GM06990 (cell line): ENCODE measurements around the gene SMYD1.

Source experiments
- DNase-seq: peaks from one replicate; pipeline ENCODE4 v3.0.0-alpha.2; 2011; ENCODE audit not compliant: insufficient read length; ENCODE audit errors: extremely low read depth
- H3K27me3 ChIP-seq: replicated peaks from 2 replicates; pipeline ENCODE4 v1.6.0; 2011; ENCODE audit warnings: low read length; ENCODE audit not compliant: control insufficient read depth, insufficient read depth
- H3K36me3 ChIP-seq: 2 replicates; pipeline ENCODE4 v1.5.1; 2011; ENCODE audit warnings: low read length; ENCODE audit not compliant: control insufficient read depth, insufficient read depth
- H3K4me3 ChIP-seq: replicated peaks from 2 replicates; pipeline ENCODE4 v1.5.1; 2011; ENCODE audit warnings: low read depth, mild to moderate bottlenecking, control low read depth, low read length
- TF ChIP-seq, protein P1 (sequence below): IDR thresholded peaks from 2 replicates; pipeline ENCODE4 v1.5.1; 2011; ENCODE audit warnings: low read length, control low read depth, mild to moderate bottlenecking, inconsistent platforms; ENCODE audit not compliant: insufficient read depth, poor library complexity, severe bottlenecking

The SMYD1 gene

DNA sequence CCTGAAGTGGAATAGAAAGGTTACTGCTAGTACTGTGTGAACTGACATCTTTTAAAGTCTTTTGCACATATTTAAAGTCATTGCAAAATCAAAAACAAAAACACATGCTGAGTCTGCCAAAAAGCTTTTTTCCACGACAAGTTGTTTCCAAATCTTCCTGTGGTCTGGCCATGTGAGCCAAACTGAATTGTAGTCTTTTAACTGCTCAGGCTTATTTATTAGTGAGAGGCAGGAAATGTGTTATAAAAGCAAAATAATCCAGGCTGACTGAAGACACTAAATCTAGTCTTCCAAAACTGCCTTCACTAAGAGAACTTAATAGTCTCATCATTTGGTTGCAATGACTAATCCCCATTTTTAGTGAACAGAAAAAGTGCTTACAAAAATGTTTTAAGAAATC, 14.3 kb upstream of the SMYD1 start:
- no peaks in the 10 kb centered on the region; the same call in 1 of the 2 replicates for H3K36me3 ChIP-seq
- TF ChIP-seq, protein P1, sequence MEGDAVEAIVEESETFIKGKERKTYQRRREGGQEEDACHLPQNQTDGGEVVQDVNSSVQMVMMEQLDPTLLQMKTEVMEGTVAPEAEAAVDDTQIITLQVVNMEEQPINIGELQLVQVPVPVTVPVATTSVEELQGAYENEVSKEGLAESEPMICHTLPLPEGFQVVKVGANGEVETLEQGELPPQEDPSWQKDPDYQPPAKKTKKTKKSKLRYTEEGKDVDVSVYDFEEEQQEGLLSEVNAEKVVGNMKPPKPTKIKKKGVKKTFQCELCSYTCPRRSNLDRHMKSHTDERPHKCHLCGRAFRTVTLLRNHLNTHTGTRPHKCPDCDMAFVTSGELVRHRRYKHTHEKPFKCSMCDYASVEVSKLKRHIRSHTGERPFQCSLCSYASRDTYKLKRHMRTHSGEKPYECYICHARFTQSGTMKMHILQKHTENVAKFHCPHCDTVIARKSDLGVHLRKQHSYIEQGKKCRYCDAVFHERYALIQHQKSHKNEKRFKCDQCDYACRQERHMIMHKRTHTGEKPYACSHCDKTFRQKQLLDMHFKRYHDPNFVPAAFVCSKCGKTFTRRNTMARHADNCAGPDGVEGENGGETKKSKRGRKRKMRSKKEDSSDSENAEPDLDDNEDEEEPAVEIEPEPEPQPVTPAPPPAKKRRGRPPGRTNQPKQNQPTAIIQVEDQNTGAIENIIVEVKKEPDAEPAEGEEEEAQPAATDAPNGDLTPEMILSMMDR, result no peak
- H3K4me3 ChIP-seq, result no peak overlapping the region
- no peaks in the 10 kb centered on the region for H3K27me3 ChIP-seq
- DNase-seq, result no peak

DNA sequence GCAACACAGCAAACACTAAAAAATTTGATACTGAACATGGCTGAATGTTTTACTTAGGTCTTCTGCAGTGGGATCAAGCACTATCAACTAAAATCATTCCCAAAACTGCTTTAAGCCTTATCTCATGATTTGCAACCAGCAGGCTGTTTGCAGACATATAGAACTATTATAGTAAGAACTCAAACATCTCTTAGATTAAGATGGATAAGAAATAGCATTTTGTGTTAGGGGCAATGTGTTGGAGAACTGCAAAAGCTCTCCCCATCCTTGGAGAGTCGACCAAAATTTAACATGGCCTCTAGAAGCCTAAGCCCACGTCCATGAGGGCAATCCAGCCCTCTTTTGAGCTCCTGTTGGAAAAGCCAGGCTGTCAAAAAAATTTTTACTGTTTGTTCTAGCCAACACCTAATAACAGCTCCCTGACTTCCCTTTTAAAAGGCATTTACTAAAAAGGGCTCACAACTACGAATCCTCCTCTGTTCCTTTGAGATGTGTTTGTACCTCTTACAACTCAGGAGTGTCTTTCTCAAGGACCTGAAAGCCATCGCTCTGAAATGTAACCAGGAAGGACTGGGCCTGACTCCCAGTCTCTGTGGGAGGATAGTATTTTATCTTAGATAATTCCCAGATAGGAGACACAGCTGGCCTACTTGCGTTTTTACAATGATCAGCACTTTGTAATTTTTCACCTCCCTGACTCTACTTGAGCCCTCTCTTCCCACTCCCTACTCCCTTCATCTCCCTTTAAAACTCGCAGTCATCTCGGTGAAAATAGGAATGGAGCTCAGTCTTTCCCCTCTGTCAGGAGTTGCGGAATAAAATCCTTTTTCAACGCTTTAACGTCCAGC, 13.5 kb upstream of the SMYD1 start:
- TF ChIP-seq, protein P1, result no peak

DNA sequence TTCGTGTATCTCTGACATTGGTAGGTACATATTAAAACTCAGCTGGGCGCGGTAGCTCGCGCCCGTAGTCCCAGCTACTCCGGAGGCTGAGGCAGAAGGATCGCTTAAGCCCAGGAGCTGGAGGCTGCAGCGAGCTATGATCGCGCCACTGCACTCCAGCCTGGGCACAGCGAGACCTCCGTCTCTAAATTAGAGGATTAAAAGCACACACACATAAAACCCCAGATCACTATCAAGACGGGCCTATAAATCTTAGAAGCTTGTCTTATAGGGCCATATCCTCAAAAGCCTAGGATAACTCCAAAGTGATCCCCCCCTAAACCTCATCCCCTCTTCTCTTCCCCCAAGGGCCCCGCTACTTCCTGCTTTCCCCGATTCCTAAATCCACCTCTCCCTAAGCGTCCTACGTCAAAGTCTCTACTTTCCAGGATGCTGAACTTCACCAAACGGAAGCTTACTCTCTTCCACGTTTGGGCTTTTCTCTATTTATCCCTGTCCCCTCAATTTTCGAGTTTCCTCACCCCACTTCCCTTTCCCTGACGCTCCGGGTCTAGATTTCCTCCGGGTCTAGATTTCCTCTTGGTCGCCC, 12.7 kb upstream of the SMYD1 start:
- Histone ChIP-seq H3K27me3 (no peaks in the 10 kb centered on the region), H3K4me3 (peak overlapping the region; percentile 68), H3K36me3 (no peaks in the 10 kb centered on the region)
- peak; percentile 17 for DNase-seq
- TF ChIP-seq, protein P1, result no peak

More for the DNA sequence above, 13.5 kb upstream of the SMYD1 start:
- H3K4me3 ChIP-seq, result peak overlapping the region; percentile 68
- DNase-seq, result no peak
- H3K27me3 ChIP-seq, result no peaks in the 10 kb centered on the region
- H3K36me3 ChIP-seq, result no peaks in the 10 kb centered on the region; the same call in 1 of the 2 replicates

DNA sequence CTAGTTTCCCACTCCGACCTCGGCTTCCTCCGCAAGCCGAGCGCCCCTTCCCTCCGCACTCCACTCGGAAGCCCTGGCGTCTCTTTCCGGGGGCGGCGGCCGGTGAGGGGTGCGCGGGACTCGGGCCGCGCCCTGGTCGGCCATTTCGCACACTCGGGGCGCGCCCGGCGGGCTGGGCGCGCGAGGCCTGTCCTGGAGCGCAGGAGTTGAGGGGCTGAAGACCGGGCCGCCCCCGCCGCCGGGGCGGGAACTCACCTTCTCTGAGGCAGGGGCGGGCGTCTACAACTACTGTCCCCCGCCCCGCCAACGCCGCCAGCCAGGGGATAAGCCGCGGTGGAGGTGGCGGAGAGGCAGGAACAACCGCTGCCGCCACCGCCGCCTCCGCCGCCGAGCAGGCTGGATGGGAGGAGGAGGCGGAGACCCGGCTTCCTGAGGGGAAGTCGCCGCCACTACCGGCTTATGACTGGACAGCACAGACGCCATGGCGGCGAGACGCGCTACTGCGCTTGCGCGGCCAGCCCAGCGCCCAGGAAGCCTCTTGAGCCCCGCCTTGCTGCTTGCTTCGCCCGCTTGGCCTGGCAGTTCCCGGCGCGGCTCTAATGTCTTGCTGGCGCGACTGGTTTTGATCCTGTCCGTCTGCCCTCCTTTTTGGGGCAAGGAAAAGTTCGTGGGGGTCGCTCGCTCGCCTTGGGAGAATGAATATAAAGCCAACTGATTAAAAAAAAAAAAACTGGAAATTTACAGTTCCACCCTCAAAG, 12.1 kb upstream of the SMYD1 start, which contains the start of gene KRCC1:
Gene KRCC1, minus strand, starts transcription at position 413 of the 758 bp plus-strand sequence. CDS start 27,220 bp downstream, outside the sequence.
- TF ChIP-seq, protein P1, result no peak
- Histone ChIP-seq H3K27me3 (no peaks in the 10 kb centered on the region), H3K36me3 (no peaks in the 10 kb centered on the region), H3K4me3 (peak within 1 kb of the TSS; percentile 68)
- DNase-seq, result peak; percentile 100

GRCh38 chr2:88057437-88057844, 10.2 kb upstream of the SMYD1 start:
- H3K4me3 ChIP-seq, result no peak overlapping the region
- TF ChIP-seq, protein P1, result no peak
- DNase-seq, result no peak
- no peaks in the 10 kb centered on the region for H3K36me3 ChIP-seq
- H3K27me3 ChIP-seq, result no peaks in the 10 kb centered on the region
